ENCODE data around the gene SLC24A2.

DNA sequence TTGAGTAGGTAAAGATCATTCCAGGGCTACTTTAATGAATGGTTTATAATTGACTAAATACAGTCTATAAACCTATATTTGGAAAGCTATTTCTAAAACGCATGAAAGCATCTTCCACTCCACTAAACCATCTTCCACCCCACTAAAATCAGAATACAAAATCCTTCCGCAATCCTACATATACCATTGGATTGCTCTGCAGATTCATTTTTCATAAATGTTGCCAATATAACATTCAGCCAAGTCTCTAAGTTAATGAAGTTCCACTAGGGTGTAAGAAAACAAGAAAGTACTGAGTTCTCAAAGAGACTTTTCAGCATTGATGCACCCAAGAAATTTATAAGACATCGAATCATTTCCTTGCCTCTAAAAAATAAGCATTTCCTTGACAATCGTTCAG is 4.7 kb downstream of the SLC24A2 start:
- no peak for TF ChIP-seq CTCF (IDR thresholded peaks at IDR 0.05; ENCODE audit: control extremely low read depth in 1 of 3, insufficient read depth in 1 of 3, low read depth in 1 of 3, low read length in 3 of 3)
- TF ChIP-seq POLR2A (IDR thresholded peaks at IDR 0.05; ENCODE audit: control extremely low read depth in 1 of 2, low read depth in 2 of 2, low read length in 2 of 2): no peak
- TF ChIP-seq, protein P1, sequence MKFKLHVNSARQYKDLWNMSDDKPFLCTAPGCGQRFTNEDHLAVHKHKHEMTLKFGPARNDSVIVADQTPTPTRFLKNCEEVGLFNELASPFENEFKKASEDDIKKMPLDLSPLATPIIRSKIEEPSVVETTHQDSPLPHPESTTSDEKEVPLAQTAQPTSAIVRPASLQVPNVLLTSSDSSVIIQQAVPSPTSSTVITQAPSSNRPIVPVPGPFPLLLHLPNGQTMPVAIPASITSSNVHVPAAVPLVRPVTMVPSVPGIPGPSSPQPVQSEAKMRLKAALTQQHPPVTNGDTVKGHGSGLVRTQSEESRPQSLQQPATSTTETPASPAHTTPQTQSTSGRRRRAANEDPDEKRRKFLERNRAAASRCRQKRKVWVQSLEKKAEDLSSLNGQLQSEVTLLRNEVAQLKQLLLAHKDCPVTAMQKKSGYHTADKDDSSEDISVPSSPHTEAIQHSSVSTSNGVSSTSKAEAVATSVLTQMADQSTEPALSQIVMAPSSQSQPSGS (IDR thresholded peaks at IDR 0.05; ENCODE audit: low read length): no peak
- no peak for TF ChIP-seq NRF1 (IDR thresholded peaks at IDR 0.05; ENCODE audit: low read depth, low read length)
- no peak for TF ChIP-seq SRF (IDR thresholded peaks at IDR 0.05; ENCODE audit: low read depth, low read length)
- TF ChIP-seq POLR2AphosphoS5 (IDR thresholded peaks at IDR 0.05; ENCODE audit: low read depth, low read length): no peak
